ENCODE measurements around the gene CSF3.
A peak's percentile ranks its signal among the peaks of the same experiment; 100 is the strongest.

DNA sequence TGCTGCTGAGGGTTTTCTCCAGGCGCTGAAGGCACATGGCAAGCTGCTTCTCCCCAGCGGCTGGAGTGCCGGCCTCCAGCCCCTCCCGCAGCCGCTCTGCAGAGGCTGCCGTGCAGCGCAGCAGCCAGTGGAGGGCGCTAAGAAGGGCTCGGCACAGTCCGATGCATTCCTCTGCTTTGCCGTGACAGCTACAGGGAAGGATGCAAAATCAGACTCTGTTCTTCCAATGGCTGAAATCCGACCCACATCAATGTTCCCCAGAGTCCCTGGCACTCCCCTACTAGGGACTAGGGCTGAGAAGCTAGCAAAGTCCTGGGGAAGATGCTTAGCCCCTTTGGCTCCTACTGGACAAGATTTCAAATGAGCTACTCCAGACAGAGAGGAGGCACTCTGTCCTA lies 19.9 kb downstream of the CSF3 start:
- peak; percentile 80 for TF ChIP-seq CTCF (IDR thresholded peaks at IDR 0.05)
- no peak for TF ChIP-seq ATF3 (CRISPR knock-in tag; conservative IDR thresholded peaks at IDR 0.05)
- no peak for TF ChIP-seq NR2C2 (CRISPR knock-in tag; IDR thresholded peaks at IDR 0.05)
- TF ChIP-seq TCF7 (CRISPR knock-in tag; IDR thresholded peaks at IDR 0.05; ENCODE audit: low read depth) = no peak
- TF ChIP-seq ZNF423 (CRISPR knock-in tag; IDR thresholded peaks at IDR 0.05) = no peak
- TF ChIP-seq, protein P1, sequence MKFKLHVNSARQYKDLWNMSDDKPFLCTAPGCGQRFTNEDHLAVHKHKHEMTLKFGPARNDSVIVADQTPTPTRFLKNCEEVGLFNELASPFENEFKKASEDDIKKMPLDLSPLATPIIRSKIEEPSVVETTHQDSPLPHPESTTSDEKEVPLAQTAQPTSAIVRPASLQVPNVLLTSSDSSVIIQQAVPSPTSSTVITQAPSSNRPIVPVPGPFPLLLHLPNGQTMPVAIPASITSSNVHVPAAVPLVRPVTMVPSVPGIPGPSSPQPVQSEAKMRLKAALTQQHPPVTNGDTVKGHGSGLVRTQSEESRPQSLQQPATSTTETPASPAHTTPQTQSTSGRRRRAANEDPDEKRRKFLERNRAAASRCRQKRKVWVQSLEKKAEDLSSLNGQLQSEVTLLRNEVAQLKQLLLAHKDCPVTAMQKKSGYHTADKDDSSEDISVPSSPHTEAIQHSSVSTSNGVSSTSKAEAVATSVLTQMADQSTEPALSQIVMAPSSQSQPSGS (CRISPR knock-in tag; IDR thresholded peaks at IDR 0.05; ENCODE audit: borderline replicate concordance, low read depth) = no peak
- TF ChIP-seq, protein P2, sequence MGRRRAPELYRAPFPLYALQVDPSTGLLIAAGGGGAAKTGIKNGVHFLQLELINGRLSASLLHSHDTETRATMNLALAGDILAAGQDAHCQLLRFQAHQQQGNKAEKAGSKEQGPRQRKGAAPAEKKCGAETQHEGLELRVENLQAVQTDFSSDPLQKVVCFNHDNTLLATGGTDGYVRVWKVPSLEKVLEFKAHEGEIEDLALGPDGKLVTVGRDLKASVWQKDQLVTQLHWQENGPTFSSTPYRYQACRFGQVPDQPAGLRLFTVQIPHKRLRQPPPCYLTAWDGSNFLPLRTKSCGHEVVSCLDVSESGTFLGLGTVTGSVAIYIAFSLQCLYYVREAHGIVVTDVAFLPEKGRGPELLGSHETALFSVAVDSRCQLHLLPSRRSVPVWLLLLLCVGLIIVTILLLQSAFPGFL (CRISPR knock-in tag; IDR thresholded peaks at IDR 0.05; ENCODE audit: borderline replicate concordance) = no peak
- TF ChIP-seq ZBTB43 (CRISPR knock-in tag; IDR thresholded peaks at IDR 0.05) = no peak
- no peak for TF ChIP-seq E2F4 (CRISPR knock-in tag; IDR thresholded peaks at IDR 0.05; ENCODE audit: borderline replicate concordance, low read depth)
- TF ChIP-seq, protein P3, sequence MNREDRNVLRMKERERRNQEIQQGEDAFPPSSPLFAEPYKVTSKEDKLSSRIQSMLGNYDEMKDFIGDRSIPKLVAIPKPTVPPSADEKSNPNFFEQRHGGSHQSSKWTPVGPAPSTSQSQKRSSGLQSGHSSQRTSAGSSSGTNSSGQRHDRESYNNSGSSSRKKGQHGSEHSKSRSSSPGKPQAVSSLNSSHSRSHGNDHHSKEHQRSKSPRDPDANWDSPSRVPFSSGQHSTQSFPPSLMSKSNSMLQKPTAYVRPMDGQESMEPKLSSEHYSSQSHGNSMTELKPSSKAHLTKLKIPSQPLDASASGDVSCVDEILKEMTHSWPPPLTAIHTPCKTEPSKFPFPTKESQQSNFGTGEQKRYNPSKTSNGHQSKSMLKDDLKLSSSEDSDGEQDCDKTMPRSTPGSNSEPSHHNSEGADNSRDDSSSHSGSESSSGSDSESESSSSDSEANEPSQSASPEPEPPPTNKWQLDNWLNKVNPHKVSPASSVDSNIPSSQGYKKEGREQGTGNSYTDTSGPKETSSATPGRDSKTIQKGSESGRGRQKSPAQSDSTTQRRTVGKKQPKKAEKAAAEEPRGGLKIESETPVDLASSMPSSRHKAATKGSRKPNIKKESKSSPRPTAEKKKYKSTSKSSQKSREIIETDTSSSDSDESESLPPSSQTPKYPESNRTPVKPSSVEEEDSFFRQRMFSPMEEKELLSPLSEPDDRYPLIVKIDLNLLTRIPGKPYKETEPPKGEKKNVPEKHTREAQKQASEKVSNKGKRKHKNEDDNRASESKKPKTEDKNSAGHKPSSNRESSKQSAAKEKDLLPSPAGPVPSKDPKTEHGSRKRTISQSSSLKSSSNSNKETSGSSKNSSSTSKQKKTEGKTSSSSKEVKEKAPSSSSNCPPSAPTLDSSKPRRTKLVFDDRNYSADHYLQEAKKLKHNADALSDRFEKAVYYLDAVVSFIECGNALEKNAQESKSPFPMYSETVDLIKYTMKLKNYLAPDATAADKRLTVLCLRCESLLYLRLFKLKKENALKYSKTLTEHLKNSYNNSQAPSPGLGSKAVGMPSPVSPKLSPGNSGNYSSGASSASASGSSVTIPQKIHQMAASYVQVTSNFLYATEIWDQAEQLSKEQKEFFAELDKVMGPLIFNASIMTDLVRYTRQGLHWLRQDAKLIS (CRISPR knock-in tag; IDR thresholded peaks at IDR 0.05; ENCODE audit: borderline replicate concordance) = no peak
